NK-92 (cell line): ENCODE data around the gene RANBP3.

ENCODE experiments used
- DNase-seq: peaks from one replicate; lab custom pipeline; 2025; ENCODE audit not compliant: unreplicated experiment; lab: John Stamatoyannopoulos, UW

Gene RANBP3

DNA sequence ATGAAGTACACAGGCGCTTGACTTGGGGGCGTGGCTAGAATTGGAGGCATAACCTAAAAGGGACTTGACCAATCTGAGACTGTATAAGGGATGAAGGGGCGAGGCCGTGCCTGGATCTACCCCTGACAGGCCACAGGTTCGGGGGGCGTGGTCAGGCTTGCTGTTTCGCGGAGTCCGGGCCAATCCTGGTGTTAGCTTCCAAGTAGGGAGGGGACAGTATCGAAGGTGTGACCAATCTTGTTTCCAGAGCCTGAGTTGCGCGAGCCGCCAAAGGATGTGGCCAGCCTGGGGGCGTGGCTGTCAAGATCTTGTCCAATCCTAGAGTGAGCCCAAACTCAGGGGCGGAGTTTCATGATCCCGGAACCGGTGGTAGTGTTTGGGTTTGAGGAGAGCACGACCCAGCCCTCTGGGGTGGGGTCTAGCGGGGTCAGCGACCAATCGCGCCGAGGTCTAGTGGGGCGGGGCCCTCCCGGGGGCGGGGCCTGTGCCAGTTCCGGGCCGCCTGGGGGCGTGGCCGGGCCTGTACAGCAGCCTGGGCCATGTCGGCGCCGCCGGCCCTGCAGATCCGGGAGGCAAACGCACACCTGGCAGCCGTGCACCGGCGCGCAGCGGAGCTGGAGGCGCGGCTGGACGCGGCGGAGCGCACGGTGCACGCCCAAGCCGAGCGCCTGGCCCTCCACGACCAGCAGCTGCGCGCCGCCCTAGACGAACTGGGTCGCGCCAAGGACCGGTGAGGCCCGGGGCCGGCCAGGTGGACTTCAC lies 73.4 kb downstream of the RANBP3 start, which contains the start of gene VMAC:
Gene VMAC, plus strand, starts transcription at position 521 of the 762 bp plus-strand sequence. Its CDS starts 19 bp downstream, at position 540.
- DNase-seq, result peak; percentile 99

DNA sequence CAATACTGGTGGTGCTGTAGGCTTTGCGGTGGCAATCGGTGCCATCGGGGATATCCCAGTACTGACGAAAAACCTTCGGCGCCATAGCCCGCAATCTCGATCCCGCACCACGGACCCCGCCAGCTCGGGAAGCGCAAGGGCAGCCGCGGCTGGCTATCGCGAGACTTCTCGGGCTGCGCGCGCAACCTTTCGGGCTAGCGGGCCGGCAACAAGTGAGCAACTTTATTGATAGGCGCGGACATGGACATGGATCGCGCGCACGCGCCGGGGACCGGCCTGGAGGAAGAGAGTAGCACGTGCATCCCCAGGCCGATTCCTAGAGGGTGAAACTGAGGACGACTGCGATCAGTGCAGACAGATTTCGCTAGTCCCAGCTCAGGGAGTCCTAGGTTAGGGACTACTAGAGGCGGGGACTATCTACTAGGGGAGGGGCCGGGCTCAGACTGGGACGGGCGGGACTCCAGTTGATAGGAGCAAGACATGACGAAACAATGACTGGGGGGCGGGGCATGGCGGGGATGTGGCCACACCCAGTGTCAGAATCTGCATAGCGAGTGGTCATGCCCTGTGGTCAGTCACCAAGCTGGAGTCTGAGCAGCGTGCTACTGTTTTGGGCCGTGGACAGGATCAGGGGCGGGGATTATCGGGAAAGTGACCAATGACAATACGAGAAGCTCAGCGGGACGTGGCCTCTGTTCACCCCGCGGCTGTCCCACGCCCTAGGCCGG lies 74.2 kb downstream of the RANBP3 start, which contains the start of gene NDUFA11:
Gene NDUFA11, minus strand, starts transcription at position 167 of the 728 bp plus-strand sequence. Its CDS starts 82 bp downstream, at position 85.
- DNase-seq, result peak; percentile 85

DNA sequence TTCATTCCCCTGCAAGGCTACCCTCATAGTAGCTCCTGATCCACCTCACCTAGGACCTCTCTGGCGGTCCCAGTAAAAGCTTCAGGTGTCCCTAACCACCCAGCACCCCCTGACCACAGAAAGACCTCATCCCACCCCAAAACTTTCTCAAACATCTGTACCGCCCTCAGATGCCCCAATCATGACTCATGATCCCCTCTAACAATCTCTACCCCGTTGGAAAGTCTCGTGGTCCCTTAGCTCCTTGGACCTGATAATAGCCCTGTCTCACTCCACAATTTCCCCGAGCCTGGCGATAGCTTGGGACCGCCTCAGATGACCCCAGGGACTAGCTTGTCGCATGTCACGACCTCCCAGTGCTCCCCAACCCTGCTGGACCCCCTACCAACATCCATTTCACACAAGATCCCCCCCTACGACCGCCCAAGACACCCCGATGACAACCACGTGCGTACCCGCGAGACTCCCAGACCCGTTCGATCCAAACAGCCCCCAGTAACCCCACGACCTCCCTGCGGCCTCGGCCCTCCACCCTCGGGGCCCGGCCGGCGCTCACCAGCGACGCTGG lies 74.8 kb downstream of the RANBP3 start:
- no peak for DNase-seq

DNA sequence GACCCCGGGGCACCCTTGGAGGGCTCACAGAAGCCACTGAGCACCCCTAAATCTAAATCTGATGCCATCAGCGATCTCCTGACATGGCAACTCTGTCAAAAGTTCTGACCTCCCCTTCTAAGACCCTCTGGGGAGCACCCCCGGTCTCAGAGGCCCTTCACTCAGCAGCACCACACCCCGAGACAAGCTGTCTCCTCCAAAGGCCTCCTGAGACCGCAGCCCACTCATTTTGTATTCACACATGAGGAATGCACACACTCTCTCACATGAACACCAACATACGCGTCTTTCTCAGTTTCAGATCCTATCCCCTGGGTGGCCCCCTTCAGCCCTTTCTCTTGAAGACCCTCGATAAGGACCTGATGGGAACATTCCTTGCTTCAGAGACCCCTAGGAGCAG lies 77.0 kb downstream of the RANBP3 start:
- no peak for DNase-seq

DNA sequence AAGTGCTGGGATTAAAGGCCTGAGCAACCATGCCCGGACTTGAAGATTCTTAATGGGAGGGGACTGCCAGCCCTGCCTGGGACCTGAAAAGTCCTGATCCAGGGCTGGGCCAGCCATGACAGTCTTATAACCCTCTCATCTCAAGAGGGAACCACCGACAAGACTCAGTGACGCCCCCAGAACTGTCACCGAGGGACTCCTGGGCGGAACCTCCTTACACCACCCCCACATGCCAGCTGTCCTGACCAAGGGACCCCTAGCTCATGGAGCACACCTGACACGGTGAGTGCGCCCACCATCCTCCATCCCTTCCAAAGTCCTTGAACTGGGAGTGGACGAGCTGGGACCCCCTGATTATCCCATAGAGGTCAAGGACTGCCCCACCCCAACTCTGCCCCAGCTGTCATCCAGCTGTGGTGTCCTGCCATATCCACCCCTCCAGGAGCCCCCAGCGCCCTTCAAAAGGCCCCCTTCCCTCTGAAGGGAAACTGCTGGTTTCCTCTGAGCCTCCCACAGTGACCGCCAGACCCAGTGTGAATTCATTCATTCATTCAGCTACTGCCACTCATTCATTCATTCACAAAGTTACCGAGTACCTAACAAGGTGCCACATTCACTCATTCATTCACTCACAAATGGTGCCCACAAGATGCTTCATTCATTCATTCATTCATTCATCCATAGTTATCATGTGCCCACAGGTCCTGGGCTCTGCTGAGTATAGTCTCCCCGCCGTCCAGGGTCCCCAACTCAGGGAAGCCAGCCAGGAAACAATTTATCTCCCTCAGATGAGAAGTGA lies 78.0 kb downstream of the RANBP3 start:
- no peak for DNase-seq

DNA sequence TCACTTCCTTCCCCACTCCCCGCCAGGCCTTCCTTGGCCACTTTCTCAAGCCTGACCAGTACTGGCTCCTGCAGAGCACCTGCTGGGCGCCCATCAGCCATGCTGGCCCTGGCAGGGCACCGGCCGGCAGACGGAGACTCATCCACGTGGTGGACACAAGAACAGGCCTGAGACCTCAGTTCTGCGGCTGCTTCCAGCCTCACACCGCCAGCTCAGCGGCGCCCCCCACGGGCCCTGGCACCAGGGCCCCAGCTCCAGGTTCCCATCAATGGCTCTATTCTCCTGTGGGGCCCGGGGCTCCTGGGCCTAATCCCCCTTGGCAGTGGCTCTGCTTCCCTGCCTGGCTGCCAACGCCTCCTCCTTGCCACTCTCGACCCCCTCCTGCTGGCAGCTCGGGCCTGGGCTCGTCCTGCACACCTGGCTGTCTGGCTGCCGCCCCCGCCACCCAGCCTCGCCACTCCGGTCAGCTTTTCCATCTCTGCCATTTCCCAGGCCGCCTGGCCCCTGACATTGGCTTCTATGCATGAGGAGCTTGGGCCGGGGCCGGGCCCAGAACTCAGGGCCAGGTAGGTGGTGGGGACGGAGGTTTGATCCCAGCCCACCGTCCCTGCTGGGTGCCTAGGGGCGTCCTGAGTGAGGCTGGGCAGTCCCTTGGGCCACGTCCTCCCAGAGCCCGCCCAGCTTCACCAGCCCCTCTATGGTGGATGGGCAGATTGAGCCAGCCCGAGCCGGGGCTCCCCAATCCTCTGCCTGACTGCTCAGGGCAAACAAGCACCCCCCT lies 80.6 kb downstream of the RANBP3 start:
- no peak for DNase-seq

DNA sequence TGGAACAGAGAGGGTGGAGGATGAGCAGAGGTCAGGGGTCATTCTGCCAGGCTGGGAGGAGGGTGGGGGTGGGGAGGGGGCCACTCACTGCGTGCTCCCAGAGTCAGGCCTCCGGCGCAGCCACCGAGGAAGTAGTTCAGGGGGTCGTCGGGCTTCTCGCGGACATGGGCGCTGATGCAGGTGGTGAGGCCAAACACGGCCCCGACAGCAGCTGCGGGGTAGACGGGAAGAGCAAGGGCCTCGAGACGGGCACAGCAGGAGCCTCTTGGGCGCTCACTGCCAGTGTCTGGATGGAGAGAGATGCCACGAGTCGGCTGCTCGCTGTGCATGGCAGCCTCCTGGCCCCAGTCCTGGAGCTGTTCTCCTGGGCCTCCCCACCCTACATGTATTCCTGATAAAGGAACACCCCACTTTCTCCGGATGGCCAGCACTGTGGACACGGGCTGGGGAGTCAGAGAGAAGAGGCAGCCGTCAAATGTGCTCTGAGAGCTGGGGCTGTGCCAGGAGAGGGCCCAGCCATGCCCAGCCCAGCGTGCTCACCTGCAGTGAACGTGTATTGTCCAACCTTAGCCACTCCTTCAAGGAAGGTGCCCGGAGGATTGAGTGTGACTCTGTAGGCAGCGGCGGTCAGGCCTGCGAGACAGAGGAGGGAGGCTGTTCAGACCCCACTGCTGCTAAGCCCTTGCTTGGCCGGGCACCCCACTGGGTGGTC lies 81.4 kb downstream of the RANBP3 start:
- no peak for DNase-seq

DNA sequence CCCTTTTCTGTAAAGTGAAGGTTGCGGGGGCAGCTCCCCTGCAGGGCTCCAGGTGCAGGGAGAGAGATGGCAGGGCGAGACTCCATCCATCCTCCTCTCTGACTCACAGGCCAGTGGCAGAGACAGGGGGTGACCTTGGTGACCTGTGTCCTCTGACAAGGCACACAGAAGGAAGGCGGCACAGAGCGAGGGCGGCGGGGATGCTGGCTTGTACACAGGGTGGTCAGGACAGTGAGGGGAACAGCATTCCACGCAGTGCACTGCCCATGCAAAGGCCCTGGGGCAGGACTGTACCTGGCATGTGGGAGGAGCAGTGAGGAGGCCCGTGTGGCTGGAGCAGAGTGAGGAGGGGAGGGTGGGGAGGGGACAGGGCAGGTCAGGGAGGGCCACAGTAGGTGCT lies 82.0 kb downstream of the RANBP3 start:
- DNase-seq, result no peak

DNA sequence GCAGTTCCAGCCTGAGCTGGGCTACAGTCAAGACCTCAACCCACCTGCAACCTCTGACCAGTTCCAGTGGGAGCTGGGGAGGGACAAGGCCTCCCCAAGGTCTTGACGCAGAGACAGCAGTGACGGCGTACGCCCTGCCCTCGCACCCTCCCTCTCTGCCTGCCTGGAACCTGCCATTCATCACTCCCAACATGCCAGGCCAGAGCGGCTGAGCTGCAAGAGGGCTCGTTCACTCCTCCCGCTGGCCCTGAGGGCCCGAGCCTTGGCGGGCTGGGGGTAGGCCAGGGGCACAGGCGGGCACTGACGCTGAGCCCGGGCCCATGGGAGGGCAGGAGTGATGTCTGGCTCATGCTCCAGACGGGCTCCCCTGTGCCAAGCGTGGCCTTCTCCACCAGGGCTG lies 82.5 kb downstream of the RANBP3 start:
- no peak for DNase-seq

DNA sequence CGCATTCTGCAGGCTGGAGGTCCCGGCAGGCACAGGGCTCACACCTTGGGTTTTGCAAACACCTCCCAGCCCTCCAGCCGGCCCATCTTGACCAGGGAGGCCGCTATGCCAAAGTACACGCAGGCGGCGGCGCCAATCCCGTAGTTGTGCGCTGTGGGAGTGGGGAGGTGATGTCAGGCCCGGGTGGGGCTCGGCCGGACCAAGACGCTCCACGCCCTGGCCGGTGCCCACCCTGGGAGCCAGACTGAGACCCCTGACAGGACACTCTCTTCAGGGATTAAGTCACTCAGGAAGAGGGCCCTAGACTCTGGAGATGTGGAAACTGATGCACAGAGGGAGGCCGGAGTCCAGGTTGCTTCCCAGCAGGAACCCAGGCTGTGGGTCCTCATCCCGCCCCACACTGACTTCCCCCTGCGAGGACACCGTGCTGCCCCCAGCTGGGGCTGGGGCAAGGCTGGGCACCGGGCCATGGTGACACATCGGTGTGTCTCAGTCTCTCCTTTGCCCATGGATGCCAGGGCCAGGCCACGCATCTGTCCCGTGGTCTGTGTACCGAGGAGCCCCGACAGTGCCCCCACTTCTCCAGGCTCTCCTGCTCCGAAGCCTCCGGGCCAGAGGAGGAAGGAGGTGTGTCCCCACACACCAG lies 83.1 kb downstream of the RANBP3 start:
- no peak for DNase-seq

DNA sequence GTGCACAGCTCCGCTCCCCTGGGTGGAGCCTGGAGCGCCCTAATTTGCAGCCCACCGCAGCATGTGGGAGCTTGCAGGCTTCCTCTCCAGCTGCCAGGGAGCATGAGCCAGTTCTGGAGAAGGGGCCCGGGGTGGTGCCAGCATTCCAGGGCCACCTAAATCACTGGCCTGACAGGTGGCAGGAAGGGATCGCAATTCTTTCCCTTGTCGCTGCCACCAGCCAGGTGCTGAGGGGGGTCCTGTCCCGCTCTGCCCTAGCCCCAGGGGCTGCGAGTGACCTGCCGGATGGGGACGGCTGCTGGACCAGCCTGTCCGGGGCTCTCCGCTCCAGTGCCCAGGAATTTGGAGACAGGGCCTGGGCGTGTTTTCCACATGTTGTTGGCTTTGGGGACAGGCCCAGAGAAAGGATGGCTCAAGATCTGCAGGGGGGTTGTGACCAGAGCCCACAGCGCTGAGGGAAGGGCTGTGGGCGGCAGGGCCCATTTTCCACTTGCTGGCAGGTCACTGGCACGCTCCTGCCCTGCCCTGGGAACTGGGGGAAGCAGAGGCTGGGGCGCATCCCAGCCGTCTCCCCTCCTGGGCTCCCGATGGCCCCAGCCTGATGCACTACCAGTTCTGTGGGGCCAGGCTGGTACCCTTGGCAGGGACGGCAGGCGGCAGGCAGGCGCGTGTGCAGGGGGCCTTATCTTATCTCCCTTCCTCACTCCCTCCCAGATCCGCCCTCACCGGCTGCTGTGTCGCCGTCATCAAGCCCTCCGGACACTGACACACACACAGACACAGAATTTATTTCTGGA lies 83.8 kb downstream of the RANBP3 start:
- DNase-seq, result no peak

DNA sequence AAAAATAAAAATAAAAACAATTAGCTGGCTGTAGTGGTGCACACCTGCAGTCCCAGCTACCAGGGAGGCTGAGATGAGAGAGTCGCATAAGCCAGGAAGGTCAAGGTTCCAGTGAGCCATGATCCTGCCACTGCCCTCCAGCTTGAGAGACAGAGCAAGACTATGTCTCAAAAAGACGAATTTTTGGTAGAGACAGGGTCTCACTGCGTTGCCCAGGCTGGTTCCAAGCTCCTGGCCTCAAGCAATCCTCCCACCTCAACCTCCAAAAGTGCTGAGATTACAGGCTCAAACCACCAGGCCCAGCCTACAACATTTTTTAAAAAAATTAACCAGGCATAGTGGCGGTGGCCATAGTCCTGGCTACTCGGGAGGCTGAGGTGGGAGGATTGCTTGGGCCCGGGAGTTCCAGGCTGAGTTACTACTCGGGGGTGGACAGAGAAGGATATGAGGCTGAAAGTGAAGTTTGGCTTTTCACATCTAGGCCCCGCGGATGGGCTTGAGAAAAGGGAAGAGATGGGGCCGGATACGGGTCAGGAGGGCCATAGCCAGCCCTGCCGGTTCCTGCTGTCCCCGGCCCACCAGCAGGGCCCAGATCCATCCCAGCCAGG lies 84.5 kb downstream of the RANBP3 start:
- DNase-seq, result no peak

DNA sequence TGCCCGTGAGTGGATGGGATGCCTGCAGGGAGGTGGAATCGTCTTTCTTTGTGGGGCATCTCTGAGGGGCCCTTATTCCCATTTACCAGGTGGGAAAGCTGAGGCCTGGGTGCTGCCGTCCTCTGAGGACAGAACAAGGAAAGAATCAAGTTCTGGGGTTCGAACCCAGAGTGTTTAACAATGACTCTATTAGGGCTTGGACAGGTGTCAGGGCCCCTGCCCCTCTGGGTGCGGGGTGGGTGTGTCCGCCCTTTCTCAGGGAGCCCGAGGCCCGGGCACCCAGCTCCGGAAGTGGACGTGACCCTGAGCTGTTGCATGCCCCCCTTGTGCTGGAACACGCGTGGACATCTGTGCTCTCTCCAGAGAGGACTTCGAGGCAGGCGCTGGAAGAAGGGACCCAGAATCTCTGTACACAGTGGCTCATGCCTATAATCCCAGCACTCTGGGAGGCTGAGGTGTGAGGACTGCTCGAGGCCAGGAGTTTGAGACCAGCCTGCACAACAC lies 85.1 kb downstream of the RANBP3 start:
- DNase-seq, result no peak

DNA sequence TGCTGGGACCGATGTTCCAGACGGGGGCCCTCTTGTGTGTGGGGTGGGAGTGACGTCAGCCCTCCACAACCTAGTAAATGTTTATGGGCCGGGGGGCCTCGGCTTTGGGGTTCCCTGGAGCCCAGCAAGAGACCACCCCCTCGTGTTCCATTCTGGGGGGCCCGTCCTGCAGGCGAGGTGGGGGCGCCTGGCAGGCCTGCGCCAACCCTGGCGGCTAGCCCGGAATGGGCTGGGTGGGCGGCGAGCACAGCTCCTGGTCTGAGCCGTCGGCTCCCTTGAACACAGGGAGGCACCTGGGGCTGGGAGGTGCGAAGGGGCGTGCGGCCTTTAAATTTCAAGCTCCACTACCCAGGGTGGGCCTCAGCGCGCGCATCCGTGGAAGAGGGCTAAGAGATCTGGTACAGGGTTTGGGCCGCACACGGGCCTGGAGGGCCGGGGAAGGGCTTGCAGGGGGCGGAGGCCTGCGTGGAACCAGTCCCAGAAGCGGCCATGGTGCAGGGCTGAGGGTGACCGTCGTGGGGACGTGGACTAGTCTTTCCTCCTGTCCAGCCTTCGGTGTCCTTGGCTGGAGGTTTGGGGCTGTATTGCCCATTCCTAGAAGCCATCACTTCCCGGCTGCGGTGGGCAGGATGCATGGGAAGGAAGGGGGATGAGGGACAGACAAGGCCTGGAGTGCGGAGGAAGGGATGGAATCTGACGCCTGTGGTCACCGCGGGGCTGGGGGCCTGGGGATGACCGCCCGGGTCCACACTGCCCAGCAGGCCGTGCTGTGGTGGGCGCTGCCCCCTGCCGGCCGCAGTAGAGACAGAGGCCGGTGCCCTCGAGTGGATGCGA lies 85.8 kb downstream of the RANBP3 start:
- no peak for DNase-seq

DNA sequence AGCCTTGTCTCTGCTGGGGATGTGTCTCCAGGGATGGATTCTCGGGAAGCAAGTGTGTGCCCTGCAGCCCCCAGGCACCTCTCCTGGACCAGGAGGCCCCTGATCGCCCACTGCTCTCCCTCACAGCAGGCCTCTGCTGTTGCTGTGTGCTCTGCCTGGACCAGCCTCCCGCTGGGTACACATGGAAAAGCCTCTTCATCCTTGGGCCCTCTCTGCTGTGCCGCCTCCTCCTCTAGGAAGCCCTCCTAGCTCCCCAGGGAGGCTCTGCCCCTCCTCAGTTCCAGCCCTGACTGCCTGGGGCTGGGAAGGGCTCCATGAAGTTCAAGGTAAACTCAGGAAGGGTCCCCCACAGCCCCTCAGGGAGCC lies 86.4 kb downstream of the RANBP3 start:
- no peak for DNase-seq

DNA sequence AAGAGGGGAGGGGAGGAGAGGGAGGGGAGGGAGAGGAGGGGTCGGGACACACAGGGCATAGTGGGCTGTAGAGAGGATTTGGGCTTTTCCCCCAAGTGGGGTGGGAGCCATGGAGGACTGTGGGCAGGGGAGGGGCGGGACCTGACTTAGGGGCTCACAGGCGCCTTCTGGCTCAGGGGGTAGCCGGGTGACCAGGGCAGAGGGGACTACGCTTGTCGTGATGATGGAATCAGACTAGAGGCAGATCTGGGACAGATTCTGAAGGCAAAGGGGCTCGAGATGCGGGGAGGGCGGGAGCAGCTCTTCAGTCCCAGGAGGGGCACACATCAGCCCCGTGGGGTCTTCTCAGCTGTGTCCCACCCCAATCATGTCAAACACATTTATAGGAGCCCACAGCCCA lies 87.8 kb downstream of the RANBP3 start:
- no peak for DNase-seq
